Measurements from ENCODE around the gene RASSF5. TPM values are rescaled to one million over a fixed set of nuclear protein-coding genes. Genes with fewer than 3 reads are reported as not detected.

The RASSF5 gene
- 0.13 TPM in 2 replicates for total RNA-seq

GRCh38 chr1:206507284-206508129 is at the start of gene RASSF5:
Gene RASSF5, plus strand, starts transcription at chr1:206507531. Its CDS starts 72 bp downstream, at chr1:206507603.
- DNase-seq (ENCODE audit: low read depth in 2 of 2) = peak in 1 of 2 donors; percentile 53

GRCh38 chr1:206459703-206460102 is 47.6 kb upstream of the RASSF5 start:
- DNase-seq (ENCODE audit: low read depth in 2 of 2) = no peak

GRCh38 chr1:206460836-206461426 is 46.4 kb upstream of the RASSF5 start:
- peak in 1 of 2 donors; percentile 84 for DNase-seq (ENCODE audit: low read depth in 2 of 2)

- DNase-seq (ENCODE audit: low read depth in 2 of 2) = peak; percentile 71 to 83
Measured at GRCh38 chr1:206461602-206462455, 45.5 kb upstream of the RASSF5 start.

GRCh38 chr1:206463137-206463536 is 44.2 kb upstream of the RASSF5 start:
- no peak for DNase-seq (ENCODE audit: low read depth in 2 of 2)

- no peak for DNase-seq (ENCODE audit: low read depth in 2 of 2)
Measured at GRCh38 chr1:206463911-206464310, 43.4 kb upstream of the RASSF5 start.

GRCh38 chr1:206464456-206464964 is 42.8 kb upstream of the RASSF5 start:
- DNase-seq (ENCODE audit: low read depth in 2 of 2) = peak in 1 of 2 donors; percentile 74

GRCh38 chr1:206465951-206466350 is 41.4 kb upstream of the RASSF5 start:
- no peak for DNase-seq (ENCODE audit: low read depth in 2 of 2)

- no peak for DNase-seq (ENCODE audit: low read depth in 2 of 2)
Measured at GRCh38 chr1:206466840-206467649, 40.3 kb upstream of the RASSF5 start.

- DNase-seq (ENCODE audit: low read depth in 2 of 2) = no peak
Measured at GRCh38 chr1:206467915-206468314, 39.4 kb upstream of the RASSF5 start.

- no peak for DNase-seq (ENCODE audit: low read depth in 2 of 2)
Measured at GRCh38 chr1:206468571-206468970, 38.8 kb upstream of the RASSF5 start.

- DNase-seq (ENCODE audit: low read depth in 2 of 2) = no peak
Measured at GRCh38 chr1:206469411-206469932, 37.9 kb upstream of the RASSF5 start.

- DNase-seq (ENCODE audit: low read depth in 2 of 2) = peak in 1 of 2 donors; percentile 58
Measured at GRCh38 chr1:206469933-206470691, 37.2 kb upstream of the RASSF5 start, which contains the start of gene IKBKE. Gene IKBKE, plus strand, starts transcription at chr1:206470476. Its CDS starts 2,752 bp downstream, at chr1:206473228.

GRCh38 chr1:206470692-206471414 is 36.5 kb upstream of the RASSF5 start:
- DNase-seq (ENCODE audit: low read depth in 2 of 2) = peak in 1 of 2 donors; percentile 84

- no peak for DNase-seq (ENCODE audit: low read depth in 2 of 2)
Measured at GRCh38 chr1:206471415-206471801, 35.9 kb upstream of the RASSF5 start.

GRCh38 chr1:206472024-206472423 is 35.3 kb upstream of the RASSF5 start:
- no peak for DNase-seq (ENCODE audit: low read depth in 2 of 2)

- DNase-seq (ENCODE audit: low read depth in 2 of 2) = peak in 1 of 2 donors; percentile 49
Measured at GRCh38 chr1:206472454-206472853, 34.9 kb upstream of the RASSF5 start.

GRCh38 chr1:206472886-206473285 is 34.4 kb upstream of the RASSF5 start:
- DNase-seq (ENCODE audit: low read depth in 2 of 2) = no peak

GRCh38 chr1:206476058-206476457 is 31.3 kb upstream of the RASSF5 start:
- DNase-seq (ENCODE audit: low read depth in 2 of 2) = no peak

Data from dermis microvascular lymphatic vessel endothelial cell (primary cell).